Measurements from ENCODE around the gene GALNT9.
"Not testable (repeated sequence)": the region's sequence is repeated elsewhere in the genome, so short reads cannot be mapped to it uniquely, and the experiment has no call there.

The GALNT9 gene

GRCh38 chr12:132246997-132247717 is 82.2 kb downstream of the GALNT9 start:
- no peak overlapping the region for H3K4me3 ChIP-seq (replicated peaks in 1 of 2; ENCODE audit: low read depth in 2 of 2, low read length in 2 of 2)
- no peak for DNase-seq (ENCODE audit: low read depth in 2 of 2)
- no peak for TF ChIP-seq CTCF (IDR thresholded peaks at IDR 0.05; ENCODE audit: low read depth, low read length)

DNA sequence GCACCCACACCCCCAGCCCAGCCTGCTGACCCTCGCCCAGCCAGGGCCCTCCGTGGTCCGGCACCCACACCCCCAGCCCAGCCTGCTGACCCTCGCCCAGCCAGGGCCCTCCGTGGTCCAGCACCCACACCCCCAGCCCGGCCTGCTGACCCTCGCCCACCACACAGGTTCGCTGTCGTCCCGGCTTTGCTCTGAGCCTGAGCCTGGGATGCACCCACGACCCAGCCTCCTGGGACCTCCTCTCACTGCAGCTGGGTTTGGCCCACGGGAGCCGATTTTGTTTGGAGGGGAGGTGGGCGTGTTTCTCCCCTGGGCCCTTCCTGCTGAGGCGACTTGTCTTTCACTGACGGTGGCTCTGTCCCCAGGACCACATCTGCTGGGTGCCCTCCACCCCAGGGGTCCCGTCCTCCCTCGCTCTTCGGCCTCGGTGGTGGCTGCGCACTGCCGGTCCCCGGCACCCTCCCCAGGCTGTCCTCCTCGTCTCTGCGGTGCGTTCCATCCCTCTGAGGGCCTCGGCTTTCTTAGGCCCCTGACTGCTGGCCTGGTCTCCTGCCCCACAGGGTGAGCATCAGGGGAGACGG is 83.8 kb downstream of the GALNT9 start:
- no peak overlapping the region for H3K4me3 ChIP-seq (replicated peaks in 1 of 2; ENCODE audit: low read depth in 2 of 2, low read length in 2 of 2)
- no peak for TF ChIP-seq CTCF (IDR thresholded peaks at IDR 0.05; ENCODE audit: low read depth, low read length)
- DNase-seq (ENCODE audit: low read depth in 2 of 2): no peak

GRCh38 chr12:132244724-132245295 is 84.6 kb downstream of the GALNT9 start:
- no peak for TF ChIP-seq CTCF (IDR thresholded peaks at IDR 0.05; ENCODE audit: low read depth, low read length)
- H3K4me3 ChIP-seq (replicated peaks in 1 of 2; ENCODE audit: low read depth in 2 of 2, low read length in 2 of 2): no peak overlapping the region
- DNase-seq (ENCODE audit: low read depth in 2 of 2): no peak

DNA sequence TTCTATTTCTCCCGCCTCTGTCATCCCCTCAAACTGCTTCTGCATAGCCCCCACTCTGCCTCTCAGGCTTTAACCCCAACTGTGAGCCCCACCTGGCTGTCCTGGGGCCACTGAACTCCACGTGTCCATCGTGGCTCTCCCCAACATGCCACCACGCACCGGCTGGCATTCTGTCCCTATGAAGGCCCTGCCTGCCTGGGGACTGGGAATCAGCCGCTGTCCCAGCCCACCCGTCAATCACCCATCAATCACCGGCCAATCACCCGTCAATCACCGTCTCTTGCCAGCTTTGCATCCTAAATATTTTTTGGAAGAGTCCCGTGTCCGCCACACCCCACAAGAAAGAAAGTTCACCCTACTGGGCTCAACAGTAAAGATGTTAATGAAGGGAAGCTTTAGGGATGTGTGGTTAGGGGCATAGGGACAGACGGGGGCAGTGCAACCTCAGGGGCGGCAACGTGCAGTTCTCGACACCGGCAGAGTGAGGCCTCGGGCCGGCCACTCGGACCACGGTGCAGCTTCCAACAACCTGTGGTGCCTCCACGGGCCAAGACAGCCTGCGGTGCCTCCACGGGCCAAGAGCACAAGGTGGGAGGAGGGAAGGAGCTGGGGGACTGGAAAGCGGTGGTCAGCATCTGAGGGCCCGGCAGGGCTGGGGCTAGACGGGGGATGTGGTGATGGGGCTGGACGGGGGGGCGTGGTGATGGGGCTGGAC is 85.6 kb downstream of the GALNT9 start:
- DNase-seq (ENCODE audit: low read depth in 2 of 2): no peak
- TF ChIP-seq CTCF (IDR thresholded peaks at IDR 0.05; ENCODE audit: low read depth, low read length): no peak
- H3K4me3 ChIP-seq (replicated peaks in 1 of 2; ENCODE audit: low read depth in 2 of 2, low read length in 2 of 2): no peak overlapping the region

- DNase-seq (ENCODE audit: low read depth in 2 of 2); H3K4me3 ChIP-seq (replicated peaks in 1 of 2; ENCODE audit: low read depth in 2 of 2, low read length in 2 of 2): not testable (repeated sequence)
Observed at GRCh38 chr12:132243171-132243570, 86.2 kb downstream of the GALNT9 start.

GRCh38 chr12:132240669-132241007 is 88.8 kb downstream of the GALNT9 start:
- DNase-seq (ENCODE audit: low read depth in 2 of 2); H3K4me3 ChIP-seq (replicated peaks in 1 of 2; ENCODE audit: low read depth in 2 of 2, low read length in 2 of 2): not testable (repeated sequence)

DNA sequence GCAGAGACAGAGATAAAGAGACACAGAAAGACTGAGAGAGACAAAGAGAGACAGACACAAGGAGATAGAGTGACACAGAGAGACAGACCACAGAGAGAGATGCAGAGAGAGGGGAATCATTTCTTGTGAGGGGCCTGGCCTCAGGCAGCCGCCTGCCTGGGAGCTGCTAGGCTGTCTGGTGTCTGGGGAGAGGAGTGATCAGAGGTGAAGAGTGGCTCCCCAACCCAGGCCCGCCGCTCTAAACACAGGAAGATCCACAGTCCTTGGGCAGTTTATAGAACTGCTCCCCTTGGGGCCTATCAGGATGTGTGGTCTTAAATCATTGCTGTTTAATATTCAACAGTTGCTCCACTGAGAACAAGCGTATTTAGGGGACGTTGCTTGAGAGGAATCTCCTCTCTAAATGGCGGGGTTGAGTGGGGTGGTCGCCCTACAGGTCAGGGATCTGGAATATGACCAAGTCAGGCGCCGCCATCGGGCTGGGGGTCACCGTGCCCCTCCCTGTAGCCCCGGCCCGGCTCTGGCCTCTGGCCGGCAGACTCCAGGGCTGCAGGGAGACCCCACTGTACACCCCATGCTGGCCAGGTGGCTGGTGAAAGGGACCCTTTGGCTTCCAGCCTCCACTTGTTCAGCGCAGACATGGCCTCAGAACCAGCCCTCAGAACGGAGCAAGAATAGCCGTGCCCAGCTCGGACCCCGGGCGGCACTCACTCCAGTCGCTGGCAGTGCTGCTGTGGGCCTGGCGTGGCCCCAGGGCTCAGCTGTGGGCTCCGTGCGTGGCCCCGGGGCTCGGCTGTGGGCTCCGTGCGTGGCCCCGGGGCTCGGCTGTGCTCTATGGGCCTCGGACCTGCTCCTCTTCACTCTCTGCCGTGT is 89.4 kb downstream of the GALNT9 start:
- H3K4me3 ChIP-seq (replicated peaks in 1 of 2; ENCODE audit: low read depth in 2 of 2, low read length in 2 of 2): no peak overlapping the region
- no peak for DNase-seq (ENCODE audit: low read depth in 2 of 2)
- TF ChIP-seq CTCF (IDR thresholded peaks at IDR 0.05; ENCODE audit: low read depth, low read length): no peak

All from cardiac fibroblast (primary cell).